HFF-Myc (cell line): ENCODE measurements around the gene EP400.

Source experiments
- DNase-seq: peaks from one replicate; pipeline ENCODE4 v3.0.0-alpha.2; 2011; ENCODE audit warnings: low read depth; ENCODE audit errors: extremely low read depth
- H3K4me3 ChIP-seq: replicated peaks from 2 replicates; pipeline ENCODE4 v1.5.1; 2011; ENCODE audit warnings: low read depth, mild to moderate bottlenecking, control low read depth, low read length
- TF ChIP-seq, protein P1 (sequence below): IDR thresholded peaks from 2 replicates; pipeline ENCODE4 v1.5.1; 2012; ENCODE audit warnings: mild to moderate bottlenecking, low read depth, low read length, control low read depth; ENCODE audit errors: missing control alignments

Gene EP400

DNA sequence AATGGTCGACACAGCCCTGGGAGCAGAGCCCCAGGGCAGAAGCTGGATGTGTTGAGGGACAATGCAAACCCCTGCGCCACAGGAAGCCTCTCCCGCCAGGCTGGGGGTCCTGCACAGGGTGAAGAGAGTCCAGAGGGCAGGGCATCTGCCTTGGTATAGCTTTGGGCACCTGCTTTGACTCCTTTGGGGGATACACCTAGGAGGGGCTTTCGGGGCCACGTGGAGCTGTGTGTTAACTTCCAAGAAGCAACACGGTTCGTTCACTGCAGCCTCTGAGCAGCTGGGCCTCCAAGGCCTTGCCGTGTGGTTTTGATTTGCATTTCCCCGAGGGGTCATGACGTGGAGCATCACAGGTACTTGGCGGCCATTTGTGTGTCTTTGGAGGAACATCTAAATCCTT lies 26.5 kb upstream of the EP400 start:
- no peak for DNase-seq
- no peak overlapping the region for H3K4me3 ChIP-seq

DNA sequence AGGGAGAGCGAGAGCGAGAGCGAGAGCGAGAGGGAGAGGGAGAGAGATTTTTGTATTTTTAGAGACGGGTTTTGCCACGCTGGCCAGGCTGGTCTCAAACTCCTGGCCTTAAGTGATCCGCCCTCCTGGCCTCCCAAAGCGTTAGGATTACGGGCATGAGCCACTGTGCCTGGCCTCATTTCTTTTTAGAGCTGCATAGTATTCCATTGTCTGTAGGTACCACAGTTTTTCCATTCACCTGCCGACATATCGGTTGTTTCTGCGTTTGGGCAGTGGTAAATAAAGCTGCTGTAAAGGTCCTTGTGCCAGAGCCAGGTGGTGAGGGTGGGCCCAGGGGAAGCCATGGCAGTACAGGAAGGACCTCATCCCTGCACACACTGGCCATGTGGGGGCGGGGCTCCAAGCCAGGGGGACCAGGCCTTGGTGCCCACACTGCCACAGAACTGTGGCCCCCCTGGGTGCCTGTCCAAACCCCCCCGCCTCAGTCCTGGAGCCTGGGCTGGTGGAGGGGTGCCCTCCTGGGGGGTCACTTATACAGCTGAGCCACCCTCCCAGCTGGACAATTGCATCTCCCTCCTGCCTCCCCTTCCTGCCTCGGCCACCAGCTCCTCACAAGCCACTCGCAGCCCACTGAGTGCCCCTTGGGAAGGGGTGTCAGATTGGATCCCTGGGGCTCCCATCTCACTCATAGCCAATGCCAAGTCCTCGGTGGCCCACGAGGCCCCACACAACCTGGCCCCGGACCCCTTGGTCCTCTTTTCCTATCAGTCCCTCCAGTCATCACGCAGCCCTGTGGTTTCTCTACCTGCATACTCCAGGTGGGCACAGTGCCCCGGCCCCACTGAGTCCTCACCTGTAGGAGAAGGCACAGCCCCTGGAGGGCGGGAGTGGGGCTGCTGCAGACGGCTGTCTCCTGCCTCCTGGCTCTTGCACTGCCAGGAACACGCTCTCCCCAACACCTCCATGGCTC lies 22.3 kb upstream of the EP400 start:
- no peak overlapping the region for H3K4me3 ChIP-seq
- no peak for DNase-seq

More for the DNA sequence above, 26.5 kb upstream of the EP400 start:
- TF ChIP-seq, protein P1, sequence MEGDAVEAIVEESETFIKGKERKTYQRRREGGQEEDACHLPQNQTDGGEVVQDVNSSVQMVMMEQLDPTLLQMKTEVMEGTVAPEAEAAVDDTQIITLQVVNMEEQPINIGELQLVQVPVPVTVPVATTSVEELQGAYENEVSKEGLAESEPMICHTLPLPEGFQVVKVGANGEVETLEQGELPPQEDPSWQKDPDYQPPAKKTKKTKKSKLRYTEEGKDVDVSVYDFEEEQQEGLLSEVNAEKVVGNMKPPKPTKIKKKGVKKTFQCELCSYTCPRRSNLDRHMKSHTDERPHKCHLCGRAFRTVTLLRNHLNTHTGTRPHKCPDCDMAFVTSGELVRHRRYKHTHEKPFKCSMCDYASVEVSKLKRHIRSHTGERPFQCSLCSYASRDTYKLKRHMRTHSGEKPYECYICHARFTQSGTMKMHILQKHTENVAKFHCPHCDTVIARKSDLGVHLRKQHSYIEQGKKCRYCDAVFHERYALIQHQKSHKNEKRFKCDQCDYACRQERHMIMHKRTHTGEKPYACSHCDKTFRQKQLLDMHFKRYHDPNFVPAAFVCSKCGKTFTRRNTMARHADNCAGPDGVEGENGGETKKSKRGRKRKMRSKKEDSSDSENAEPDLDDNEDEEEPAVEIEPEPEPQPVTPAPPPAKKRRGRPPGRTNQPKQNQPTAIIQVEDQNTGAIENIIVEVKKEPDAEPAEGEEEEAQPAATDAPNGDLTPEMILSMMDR: no peak

GRCh38 chr12:131928080-131928710 lies 21.5 kb upstream of the EP400 start:
- H3K4me3 ChIP-seq: peak overlapping the region; percentile 92
- TF ChIP-seq, protein P1: no peak
- DNase-seq: no peak

More for the DNA sequence above, 22.3 kb upstream of the EP400 start:
- TF ChIP-seq, protein P1: no peak

- H3K4me3 ChIP-seq: peak within 1 kb of the TSS; percentile 92
- TF ChIP-seq, protein P1: no peak
- peak; percentile 75 for DNase-seq
Observed at GRCh38 chr12:131928711-131929580, 20.8 kb upstream of the EP400 start, which contains the start of gene PUS1. Gene PUS1 (plus strand): TSS chr12:131929276. CDS start chr12:131929723, 447 bp downstream.

DNA sequence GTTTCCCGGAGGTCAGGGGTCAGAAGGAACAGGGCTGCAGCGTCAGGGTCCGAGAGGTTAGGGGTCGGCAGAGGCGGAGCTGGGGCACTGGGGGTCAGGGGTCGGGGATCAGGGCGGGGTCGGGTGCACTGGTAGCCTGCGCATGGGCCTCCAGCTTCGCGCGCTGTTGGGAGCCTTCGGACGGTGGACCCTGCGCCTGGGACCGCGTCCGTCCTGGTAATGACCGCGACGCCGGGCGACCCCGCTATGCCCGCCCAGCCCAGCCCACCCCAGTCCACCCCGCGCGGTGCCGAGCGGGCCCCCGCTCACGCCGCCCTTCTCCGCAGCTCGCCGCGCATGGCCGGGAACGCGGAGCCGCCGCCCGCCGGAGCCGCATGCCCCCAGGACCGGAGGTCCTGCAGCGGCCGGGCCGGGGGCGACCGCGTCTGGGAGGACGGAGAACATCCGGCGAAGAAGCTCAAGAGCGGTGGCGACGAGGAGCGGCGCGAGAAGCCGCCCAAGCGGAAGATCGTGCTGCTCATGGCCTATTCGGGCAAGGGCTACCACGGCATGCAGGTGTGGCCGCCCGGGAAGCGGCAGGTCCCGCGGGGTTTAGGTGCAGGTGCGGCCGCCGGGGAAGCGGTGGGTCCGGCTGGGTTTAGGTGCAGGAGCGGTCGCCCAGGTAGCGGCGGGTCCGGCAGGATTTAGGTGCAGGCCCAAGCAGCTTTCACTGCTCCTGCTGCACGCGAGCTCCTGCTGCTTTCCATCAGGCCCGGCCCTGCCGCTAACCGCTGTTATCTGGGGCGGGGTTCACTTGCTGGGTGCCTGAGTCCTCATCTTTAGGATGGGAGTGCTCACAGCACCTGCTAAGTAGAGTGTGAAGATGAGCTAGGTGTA lies 19.9 kb upstream of the EP400 start:
- TF ChIP-seq, protein P1: no peak
- no peak for DNase-seq
- peak overlapping the region; percentile 92 for H3K4me3 ChIP-seq
